GM13976 (cell line): Measurements from ENCODE around the gene BMF.

ENCODE experiments used
- DNase-seq: peaks from one replicate; pipeline ENCODE4 v3.0.0; 2012; ENCODE audit warnings: low spot score
- in situ Hi-C: fragments of 300-500 bp; cut with MboI; formaldehyde crosslinking; loops from one replicate; pipeline ENCODE4 v1.12.0; 2022; ENCODE audit warnings: low sequenced_read_pairs, mixed read lengths, inconsistent platforms; ENCODE audit not compliant: unreplicated experiment
- TF ChIP-seq, protein P1 (sequence below): IDR thresholded peaks from 2 replicates; pipeline ENCODE4 v1.5.1; 2012; ENCODE audit warnings: borderline replicate concordance, mild to moderate bottlenecking; ENCODE audit not compliant: insufficient read depth; ENCODE audit errors: extremely low read depth, missing control alignments, control extremely low read depth

BMF gene

DNA sequence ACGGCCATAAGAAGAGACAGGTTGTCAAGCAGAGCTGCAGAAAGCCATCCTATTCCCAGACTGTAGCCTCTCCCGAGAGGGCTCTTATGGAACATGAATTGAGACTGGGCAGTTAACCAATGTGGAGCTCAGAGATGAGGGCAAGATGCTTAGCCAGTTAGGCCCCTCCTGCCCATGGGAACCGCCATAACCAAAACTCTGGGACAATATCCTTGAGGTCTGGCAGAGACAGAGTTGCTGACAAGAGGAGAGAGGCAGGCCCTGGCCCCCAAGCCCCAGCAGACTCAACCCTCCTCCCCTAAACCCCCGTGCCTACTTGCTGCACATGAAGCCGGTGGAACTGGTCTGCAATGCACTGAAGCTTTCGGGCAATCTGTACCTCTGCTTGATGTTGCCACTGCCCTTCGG lies 4.8 kb downstream of the BMF start:
- TF ChIP-seq, protein P1, sequence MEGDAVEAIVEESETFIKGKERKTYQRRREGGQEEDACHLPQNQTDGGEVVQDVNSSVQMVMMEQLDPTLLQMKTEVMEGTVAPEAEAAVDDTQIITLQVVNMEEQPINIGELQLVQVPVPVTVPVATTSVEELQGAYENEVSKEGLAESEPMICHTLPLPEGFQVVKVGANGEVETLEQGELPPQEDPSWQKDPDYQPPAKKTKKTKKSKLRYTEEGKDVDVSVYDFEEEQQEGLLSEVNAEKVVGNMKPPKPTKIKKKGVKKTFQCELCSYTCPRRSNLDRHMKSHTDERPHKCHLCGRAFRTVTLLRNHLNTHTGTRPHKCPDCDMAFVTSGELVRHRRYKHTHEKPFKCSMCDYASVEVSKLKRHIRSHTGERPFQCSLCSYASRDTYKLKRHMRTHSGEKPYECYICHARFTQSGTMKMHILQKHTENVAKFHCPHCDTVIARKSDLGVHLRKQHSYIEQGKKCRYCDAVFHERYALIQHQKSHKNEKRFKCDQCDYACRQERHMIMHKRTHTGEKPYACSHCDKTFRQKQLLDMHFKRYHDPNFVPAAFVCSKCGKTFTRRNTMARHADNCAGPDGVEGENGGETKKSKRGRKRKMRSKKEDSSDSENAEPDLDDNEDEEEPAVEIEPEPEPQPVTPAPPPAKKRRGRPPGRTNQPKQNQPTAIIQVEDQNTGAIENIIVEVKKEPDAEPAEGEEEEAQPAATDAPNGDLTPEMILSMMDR = no peak
- DNase-seq = no peak
- in situ Hi-C loops = no loop called here

DNA sequence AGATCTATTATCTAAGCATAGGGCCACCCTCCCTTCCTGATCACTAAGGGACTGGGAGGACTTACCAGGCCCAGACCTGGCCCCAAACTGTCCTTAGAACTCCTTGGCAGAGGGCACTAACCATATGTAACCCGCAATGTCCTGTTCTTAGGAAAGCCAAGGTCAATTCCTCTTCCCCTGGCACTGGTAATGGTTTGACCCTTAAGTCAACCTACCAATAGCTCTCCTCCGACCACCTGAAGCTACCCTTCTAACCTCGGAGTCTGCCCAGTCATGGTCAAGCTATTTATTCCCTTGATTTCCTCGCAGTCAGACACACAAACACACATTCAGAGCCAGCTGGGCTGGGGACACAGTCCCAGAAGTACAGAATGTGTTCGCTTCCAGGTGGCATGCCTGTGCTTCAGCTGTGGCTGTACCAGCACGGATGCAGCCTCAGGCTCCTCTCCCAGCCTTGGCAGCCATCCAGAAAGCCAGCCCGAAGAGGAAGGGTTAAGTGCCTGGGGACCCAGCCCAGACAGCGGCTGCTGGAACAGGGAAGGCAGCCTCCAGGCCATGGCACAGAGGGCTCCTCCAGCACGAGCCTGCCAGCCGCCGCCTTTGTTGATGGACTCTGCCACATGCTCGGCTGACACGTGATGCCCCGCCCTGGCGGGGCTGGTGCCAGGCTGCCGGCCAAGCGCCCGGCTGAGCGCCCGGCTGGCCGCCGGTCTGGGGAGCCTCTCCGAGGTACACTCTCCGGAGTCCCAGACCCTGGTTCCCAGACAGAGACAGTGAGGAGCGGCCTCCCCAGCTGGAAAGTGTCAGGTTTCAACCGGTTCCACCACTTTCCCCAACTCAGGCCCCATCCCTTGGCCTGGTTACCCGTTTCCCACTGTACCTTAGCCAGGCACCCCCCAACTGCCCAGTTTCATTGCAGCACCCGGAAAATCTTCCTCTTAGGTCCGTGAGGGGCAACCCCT lies 5.5 kb downstream of the BMF start:
- TF ChIP-seq, protein P1 = no peak
- in situ Hi-C loops = no loop called here
- DNase-seq = no peak

DNA sequence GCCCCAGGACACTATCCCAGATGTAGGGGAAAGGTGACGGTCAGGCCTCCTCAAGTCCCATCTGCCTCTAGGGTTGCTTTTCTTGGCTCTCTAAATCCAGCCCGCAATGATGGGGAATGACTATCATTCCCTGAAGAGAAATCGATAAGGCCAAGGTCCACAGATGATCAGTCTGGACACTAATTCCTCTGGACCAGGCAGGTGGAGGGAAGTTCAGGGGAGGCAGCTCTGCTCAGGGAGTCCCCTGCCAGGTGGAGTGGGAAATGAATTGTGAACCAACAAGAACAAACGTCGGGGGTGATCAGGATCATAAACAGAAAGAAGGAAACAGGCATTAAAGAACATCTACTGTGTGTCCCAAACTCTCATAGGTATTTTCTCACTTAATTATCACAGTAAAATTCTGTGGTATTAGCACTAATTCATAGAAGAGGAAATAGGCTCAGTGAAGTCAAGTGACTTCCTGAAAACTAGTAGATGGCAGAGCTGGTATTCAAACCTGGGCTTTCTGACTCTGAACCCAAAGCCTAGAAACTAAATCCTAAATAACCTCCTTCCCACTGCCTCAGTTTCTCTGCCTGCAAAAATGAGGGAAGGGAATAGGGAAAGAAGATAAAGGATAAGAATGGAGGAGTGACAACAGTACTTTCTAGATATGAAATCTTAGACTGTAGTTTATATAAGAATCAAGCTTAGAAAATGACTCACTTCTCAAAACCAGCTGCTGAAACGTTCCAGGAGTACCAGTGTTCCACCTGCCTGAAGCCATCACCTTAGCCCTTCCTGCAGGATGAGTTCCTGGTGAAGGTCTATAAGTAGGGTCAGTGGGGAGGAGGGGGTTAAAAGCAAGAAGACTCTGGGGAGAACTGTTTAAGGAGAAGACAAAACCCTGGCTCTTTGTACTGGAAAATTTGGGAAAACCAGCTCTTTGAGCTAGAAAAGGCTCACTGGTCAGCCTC lies 7.5 kb downstream of the BMF start:
- in situ Hi-C loops = no loop called here
- TF ChIP-seq, protein P1 = no peak
- no peak for DNase-seq

DNA sequence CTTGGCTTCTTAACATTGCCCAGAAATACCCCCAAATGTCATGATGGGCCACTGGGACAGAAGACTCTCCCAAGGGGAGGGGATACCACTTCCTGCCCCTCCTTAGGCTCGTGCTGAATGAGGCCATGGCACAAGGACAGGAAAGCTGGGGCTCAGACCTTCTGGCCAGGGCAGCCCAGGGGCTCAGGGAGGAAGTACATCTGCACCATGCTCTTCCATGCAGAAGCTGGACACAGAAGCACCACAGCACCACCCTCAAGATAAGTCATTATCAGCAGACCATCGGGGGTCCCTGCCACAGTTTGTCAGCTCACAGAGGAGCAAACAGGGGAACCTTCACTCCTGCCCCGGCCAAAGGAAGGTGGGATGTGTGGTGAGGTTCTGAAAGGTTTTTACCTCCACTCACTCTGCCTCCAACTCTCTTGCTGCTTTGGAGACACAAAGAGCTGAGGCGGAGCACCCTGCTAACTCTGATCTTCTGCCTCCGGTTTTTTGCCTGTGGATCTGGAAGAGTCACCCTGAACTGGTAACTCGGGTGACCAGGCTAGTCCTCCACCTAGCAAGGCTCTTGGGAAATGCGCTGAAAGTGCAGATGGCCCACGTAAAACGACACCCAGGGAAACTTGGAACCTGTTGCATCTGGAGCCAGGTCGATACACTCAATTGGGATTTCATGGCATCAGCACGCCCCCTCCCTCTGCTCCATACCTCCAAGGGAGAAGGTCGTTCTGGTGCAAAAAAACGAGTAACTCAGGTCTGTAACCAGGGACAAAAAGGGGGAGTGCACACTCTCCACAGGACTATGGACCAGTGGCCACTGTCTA lies 8.3 kb downstream of the BMF start:
- no peak for DNase-seq
- in situ Hi-C loops = no loop called here
- TF ChIP-seq, protein P1 = no peak

DNA sequence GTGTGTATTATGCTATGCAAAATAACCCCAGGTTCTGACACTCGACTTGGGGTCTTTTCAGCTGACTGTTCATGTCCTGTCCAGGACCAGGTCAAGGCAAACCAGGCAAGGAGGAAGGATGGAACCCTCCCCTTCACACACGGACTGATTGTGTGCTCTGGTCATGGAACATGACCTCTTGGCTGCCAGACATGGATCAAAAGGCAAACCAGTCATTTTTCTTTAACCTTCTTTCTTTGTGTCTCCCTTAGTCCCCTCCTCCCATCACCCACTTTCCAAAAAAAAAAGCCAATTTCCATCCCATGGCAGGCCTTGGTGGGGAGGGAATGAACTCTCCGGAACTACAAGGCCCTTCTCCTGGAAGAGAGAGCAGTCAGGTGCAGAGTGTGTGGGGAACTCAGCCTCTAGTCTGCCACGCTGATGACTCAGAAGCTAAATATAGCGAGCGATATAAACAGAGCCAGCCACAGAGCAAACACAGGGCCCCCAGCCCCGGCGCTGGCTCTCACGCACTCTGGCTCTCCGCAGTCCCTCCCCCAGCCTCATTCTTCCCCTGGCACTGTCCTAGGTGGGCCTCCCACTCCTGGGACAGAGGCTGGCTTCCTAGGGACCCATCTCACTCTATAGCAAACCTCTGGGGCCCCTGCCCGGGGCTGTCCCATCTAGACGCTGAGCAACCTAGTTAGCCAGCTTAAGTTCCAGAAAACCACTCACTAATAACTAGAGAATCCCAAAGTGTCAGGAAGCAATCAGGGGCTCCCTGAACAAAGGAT lies 10.0 kb downstream of the BMF start:
- in situ Hi-C loops = no loop called here

More for the DNA sequence above, 10.0 kb downstream of the BMF start:
- DNase-seq = peak; percentile 87
- TF ChIP-seq, protein P1 = no peak
